GM06990 (cell line): ENCODE results near the gene SPTSSA.
"Not testable (repeated sequence)": the region's sequence is repeated elsewhere in the genome, so short reads cannot be mapped to it uniquely, and the experiment has no call there.

Source experiments
- DNase-seq: peaks from one replicate; pipeline ENCODE4 v3.0.0-alpha.2; 2011; ENCODE audit not compliant: insufficient read length; ENCODE audit errors: extremely low read depth
- H3K27me3 ChIP-seq: replicated peaks from 2 replicates; pipeline ENCODE4 v1.6.0; 2011; ENCODE audit warnings: low read length; ENCODE audit not compliant: control insufficient read depth, insufficient read depth
- H3K36me3 ChIP-seq: 2 replicates; pipeline ENCODE4 v1.5.1; 2011; ENCODE audit warnings: low read length; ENCODE audit not compliant: control insufficient read depth, insufficient read depth
- H3K4me3 ChIP-seq: replicated peaks from 2 replicates; pipeline ENCODE4 v1.5.1; 2011; ENCODE audit warnings: low read depth, mild to moderate bottlenecking, control low read depth, low read length
- TF ChIP-seq, protein P1 (sequence below): IDR thresholded peaks from 2 replicates; pipeline ENCODE4 v1.5.1; 2011; ENCODE audit warnings: low read length, control low read depth, mild to moderate bottlenecking, inconsistent platforms; ENCODE audit not compliant: insufficient read depth, poor library complexity, severe bottlenecking

SPTSSA gene

DNA sequence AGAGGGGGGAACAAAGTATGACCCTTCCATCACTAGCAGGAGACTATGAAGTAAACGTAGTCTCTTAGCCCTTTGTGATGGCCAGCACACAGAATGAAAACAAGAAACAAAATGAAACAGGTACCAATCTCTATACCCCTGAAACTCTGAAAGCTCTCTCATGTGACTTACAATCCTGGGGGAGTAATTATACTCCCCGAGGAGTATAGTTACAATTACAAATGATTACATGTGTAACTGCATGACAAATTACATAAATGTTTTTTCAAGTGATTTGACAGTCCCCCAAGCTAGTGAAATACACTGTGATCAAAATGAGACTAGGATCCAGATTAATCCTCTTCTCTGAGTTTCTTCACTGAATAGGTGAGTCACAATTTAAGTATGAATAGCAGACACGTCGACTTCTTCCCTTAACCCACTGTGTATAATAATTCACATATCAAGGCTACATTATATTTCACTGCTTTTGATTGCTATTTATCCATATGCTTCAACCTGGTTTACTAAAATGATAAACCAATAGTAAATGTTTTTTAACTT lies 74.0 kb downstream of the SPTSSA start:
- H3K27me3 ChIP-seq, result no peaks in the 10 kb centered on the region
- TF ChIP-seq, protein P1, sequence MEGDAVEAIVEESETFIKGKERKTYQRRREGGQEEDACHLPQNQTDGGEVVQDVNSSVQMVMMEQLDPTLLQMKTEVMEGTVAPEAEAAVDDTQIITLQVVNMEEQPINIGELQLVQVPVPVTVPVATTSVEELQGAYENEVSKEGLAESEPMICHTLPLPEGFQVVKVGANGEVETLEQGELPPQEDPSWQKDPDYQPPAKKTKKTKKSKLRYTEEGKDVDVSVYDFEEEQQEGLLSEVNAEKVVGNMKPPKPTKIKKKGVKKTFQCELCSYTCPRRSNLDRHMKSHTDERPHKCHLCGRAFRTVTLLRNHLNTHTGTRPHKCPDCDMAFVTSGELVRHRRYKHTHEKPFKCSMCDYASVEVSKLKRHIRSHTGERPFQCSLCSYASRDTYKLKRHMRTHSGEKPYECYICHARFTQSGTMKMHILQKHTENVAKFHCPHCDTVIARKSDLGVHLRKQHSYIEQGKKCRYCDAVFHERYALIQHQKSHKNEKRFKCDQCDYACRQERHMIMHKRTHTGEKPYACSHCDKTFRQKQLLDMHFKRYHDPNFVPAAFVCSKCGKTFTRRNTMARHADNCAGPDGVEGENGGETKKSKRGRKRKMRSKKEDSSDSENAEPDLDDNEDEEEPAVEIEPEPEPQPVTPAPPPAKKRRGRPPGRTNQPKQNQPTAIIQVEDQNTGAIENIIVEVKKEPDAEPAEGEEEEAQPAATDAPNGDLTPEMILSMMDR, result no peak
- no peaks in the 10 kb centered on the region for H3K36me3 ChIP-seq
- no peak for DNase-seq
- H3K4me3 ChIP-seq, result no peak overlapping the region

DNA sequence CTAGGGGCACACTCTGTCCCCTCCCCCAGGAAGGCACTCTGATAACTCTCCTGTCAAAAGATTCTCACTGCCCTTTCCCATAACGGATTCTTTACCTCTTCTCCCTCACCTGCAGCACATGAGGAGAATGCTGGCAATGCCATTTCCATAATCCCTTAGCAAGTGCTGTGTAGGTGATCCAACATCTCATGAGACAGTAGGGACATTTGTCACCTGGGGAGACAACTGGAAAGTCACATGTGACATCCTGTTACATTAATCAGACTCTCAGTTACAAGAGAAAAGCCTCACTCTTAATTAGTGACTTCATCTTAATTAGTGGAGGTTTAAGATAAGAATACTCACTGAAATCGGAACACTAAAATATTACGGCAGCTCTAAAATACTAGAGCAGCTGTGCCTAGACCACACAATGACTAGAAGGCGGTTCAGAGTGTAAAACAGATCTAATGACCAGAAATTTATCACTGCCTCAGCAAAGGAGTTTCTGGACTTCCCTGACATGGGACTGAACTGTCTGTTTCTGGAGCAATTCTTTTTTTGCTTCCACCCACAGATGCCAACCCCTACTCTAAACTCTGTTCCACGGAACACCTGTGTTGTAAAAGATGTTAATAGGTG lies 75.1 kb downstream of the SPTSSA start:
- Histone ChIP-seq H3K4me3 (no peak overlapping the region), H3K27me3 (no peaks in the 10 kb centered on the region), H3K36me3 (no peaks in the 10 kb centered on the region)
- DNase-seq, result no peak
- TF ChIP-seq, protein P1, result no peak

DNA sequence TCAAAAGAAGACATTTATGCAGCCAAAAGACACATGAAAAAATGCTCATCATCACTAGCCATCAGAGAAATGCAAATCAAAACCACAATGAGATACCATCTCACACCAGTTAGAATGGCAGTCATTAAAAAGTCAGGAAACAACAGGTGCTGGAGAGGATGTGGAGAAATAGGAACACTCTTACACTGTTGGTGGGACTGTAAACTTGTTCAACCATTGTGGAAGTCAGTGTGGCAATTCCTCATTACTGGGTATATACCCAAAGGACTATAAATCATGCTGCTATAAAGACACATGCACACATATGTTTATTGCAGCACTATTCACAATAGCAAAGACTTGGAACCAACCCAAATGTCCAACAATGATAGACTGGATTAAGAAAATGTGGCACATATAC lies 76.2 kb downstream of the SPTSSA start:
- not testable (repeated sequence) for H3K36me3 ChIP-seq, DNase-seq, H3K27me3 ChIP-seq, H3K4me3 ChIP-seq

DNA sequence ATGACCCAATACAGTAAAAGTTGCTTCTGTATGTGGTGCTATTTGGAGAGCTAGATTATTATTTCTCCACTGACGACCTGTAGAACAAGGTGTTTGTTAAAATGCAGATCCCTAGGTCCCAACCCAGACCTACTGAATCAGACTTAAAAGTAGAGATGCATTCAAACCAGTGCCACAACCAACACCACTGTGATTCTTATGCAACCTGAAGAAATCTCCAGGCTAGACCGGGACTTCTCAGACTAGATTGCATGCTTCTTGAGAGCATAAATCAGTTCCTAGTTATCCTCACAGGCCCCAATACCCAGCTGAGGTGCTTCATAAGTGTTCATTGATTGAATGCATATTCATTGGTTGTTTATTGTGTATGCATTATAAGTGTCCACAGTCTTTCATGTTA lies 78.2 kb downstream of the SPTSSA start:
- Histone ChIP-seq H3K4me3 (no peak overlapping the region), H3K36me3 (no peaks in the 10 kb centered on the region), H3K27me3 (no peaks in the 10 kb centered on the region)
- TF ChIP-seq, protein P1, result no peak
- no peak for DNase-seq
